Activated T-cell treated with anti-CD3 and anti-CD28 coated beads for 24 hours (primary cell): ENCODE data around the gene TMEM270.
A peak's percentile ranks its signal among the peaks of the same experiment; 100 is the strongest.
"Not testable (repeated sequence)": the region's sequence is repeated elsewhere in the genome, so short reads cannot be mapped to it uniquely, and the experiment has no call there.

Experiments
- DNase-seq: peaks from one replicate; pipeline ENCODE4 v3.0.0-alpha.2; 2020; ENCODE audit warnings: low read depth

The TMEM270 gene

DNA sequence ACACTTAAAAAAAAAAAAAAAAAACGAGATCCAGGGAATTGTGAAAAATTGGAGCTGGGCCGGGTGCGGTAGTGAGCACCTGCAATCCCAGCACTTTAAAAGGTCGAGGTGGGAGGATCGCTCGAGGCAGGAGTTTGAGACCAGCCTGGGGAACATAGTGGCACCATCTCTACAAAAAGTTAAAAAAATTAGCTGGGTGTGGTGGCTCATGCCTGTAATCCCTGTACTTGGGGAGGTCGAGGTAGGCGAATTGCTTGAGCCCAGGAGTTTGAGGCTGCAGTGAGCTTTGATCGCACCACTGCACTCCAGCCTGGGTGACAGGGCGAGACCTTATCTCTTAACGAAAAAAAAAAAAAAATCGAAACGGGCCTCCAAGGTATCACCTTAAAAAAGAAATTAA is 28.2 kb upstream of the TMEM270 start:
- DNase-seq = no peak

DNA sequence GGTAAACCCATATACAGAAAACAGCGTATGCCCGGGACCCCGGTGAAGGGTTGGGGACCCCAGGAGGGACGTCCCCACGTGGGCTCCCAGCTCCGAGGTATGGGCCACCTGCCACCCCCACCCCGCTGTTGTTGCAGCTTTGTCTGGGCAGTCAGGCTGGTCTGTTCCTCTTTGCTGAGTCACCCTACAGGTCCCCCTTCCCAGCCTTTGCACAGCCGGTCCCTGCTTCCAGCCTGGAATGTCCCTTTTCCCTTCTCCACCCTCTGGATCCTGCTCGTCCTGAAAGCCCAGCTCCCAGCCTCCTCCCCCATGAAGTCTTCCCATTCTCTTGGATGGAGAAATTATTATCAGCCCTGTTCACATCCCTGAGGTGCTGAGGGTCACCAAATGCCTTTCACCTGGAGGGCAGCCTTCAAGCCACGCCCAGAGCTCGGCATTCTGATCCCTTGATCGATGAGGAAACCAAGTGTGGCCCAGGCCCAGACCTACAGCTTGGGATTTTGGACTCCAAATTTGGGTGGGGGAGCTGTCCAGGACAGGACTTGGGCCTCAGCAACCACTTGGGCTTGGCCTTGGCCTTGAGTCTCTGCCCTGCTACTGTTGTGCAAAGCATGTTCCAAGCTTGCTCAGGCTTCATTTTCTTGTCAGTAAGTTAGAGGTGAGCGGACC is 27.6 kb upstream of the TMEM270 start:
- no peak for DNase-seq

DNA sequence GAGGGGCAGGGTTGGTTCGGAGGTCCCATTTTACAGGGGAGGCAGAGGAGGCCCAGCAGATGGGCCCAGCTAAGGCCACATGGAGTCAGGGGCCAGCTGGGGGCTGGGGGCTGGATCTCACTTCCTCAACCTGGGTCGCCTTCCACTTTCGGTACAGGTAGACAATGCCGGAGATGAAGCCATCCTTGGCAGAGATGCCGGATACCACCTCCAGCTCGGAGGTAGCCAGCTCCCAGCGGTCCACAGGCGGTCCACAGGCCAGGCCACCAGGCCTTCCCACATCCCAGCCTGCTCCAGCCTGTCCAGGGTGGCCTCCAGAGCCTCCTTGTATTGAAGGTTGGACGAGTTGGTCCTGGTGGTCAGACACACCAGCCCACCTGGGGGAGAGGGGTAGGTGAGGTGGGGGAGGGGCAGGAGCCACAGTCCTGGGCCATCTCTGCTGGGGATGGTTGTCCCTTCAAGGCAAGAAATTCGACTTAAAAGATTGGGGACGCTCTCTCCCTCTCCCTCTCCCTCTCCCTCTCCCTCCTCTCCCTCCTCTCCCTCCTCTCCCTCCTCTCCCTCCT is 26.2 kb upstream of the TMEM270 start:
- DNase-seq = no peak

DNA sequence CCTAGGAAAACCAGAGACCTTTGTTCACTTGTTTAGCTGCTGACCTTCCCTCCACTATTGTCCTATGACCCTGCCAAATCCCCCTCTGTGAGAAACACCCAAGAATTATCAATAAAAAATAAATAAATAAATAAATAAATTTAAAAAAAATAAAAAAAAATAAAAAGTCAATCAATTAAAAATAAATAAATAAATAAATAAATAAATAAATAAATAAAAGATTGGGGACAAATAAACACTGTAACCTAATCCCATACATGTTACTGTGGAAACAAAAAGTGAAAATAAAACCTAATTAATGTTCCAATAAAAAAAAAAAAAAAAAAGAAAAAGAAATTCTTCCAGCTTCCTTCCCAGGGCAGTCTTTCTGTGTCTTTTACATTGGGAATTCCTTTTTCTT is 23.8 kb upstream of the TMEM270 start:
- DNase-seq = not testable (repeated sequence)

DNA sequence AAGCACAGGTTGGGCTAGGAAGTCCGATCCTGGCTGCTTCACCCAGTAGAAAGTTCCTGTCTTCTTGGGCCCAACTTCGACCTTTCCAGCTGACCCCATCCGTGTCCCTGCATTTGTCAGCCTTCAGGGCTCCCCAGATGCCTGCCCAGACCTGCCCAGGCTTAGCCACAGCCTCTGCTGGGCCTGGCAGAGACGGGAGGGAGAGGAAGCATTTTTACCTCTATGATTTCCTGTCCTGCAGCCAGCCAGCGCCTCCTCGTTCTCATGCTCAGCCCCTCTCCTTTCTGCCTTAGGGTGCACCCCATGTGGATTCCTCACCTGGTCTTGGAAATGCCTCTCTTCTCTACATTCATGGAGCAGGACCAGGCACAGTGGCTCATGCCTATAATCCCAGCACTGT is 22.3 kb upstream of the TMEM270 start:
- DNase-seq = no peak

DNA sequence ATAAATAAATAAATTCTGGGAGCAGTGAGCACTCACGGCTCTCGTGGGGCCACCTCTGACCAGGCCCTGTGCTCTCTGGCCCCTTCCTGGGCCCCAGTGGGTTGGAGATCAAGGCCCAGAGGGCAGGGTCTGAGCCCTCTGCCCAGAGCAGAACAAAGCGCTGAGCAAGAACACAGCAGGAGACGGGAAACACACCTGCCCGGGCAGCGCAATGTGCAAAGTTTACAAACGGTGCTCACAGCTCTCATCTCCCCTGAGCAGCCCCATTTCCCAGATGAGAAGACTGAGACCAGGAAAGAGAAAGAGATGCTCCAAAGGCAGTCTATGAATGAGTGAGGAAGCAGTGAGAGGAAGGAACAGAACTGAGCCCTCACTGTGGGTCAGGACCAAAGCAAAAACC is 21.7 kb upstream of the TMEM270 start:
- no peak for DNase-seq

DNA sequence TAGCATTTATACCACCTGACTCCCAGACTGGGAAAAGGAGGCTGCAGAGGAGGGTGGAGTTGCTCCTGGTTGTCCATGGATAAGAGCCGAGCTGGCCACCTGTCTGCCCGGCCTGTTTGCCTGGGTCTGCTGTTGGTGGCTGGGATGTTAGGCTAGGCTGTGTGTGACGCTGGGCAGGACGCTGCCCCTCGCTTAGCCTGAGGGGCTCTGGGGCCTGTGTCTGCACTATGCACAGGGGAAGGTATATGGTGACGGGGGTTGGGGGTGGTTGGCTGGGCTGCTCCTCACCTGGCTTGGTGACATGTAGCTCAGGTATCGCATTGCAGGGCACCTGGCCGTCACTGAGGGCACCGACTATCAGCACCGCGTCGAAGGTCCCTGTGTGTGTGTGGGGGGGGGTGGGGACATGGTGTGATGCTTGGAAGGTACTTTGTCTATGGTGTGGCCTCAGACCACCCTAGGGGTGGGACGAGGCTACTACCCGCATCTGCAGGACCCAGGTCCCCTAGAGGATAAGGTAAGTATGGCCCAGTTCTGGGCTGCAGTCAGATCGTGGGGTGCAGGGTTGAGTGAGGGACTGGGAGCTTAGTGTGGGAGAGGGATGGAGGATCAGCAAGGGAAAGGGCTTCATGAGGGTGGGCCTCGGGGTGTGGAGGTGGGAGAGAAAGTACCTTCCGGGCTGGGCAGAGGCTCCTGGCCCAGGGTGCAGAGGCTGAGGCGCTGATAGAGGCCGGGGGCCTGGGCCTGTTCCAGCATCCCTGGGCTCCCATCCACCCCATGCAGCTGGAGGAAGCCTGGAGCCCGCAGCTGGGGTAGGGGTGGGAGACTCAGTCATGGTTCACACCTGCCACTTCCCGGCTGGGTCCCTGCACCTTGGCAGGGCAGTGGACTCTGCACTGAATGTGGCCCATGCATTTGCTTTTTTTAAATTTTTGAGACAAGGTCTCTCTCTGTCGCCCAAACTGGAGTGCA is 20.9 kb upstream of the TMEM270 start:
- DNase-seq = no peak

DNA sequence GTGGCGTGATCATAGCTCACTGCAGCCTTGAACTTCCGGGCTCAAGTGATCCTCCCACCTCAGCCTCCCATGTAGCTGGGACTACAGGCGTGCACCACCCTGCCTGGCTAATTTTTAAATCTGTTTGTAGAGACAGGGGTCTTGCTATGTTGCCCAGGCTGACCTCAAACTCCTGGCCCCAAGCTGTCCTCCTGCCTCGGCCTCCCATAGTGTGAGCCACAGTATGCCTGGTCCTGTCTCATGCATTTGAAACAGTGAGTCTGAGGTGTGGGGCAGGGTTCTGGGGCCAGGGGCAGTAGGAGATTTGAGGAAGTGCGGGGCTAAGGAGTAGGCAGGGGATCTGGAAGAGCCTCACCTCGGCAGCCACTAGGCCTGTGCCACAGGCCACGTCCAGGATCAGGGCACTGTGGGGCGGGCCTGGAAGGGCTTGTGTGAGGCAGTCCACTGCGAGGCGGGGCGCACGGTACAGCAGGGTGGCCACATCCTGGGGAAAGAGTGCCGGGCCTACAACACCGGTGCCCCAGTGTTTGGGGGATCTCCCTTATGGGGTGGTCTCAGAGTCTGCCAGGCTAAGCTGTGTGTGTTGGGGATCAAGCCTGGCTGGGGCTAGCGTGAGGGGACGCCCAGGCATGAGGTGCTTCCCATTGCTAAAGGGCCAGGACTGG is 20.1 kb upstream of the TMEM270 start:
- DNase-seq = no peak

DNA sequence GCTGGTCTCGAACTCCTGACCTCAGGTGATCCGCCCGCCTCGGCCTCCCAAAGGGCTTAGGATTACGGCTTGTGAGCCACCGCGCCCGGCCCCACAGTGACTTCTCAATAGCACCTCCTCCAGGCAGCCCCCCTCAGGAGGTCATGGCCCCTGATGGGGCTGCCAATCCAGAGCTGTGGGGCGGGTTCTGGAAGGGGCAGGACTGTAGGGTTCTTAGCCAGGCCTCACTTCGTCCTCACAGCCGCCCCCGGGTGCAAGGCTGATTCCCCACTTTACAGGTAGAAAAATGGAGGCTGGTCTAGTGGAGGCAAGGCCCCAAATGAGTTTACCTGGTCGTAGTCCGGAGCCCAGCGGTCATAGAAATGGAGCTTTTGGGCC is 19.3 kb upstream of the TMEM270 start:
- DNase-seq = no peak

DNA sequence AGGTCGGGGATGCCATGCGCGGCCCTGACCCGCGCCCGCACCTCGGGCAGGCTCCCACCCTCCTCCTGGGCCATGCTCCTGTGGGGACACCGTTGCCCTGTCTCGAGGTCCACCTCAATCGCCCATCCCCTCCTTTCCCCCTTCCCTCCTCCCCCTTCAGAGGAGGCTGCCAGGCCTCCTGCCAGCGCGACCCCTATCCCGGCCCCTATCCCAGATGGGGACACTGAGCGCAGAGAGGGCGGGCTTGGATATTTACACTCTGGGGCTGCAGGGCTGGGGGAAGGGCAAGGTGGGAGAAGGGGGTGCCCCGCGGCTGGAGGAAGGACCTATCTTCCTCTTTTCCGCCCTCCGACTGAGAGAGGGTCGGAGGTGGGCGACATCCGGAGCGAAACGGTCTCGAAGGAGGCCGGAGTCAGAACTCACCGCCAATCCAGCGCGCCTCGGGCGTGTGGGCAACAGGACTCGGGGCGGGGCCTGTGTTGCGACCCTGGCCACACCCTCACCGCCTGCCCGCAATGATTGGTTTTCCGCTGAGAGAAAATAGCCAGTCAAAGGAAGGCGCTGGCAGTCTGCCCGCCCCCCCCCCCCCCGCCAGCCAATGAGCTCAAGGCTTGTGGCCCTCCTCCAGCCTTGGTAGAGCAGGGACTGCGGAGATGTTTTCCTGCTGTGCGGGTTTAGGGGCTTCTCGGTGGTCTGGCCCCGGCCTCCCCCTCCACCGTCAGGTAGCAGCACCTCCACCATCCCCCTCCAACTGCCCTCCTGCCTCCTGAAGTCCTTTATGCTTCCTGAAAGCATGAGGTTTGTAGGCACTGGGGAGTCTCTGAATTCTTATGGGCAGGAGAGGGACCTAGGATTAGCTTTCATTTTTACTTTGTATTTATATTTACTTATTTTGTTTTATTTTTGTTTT is 18.6 kb upstream of the TMEM270 start, which contains the start of gene METTL27:
Gene METTL27, minus strand, starts transcription at position 450 of the 910 bp plus-strand sequence. Its CDS starts 376 bp downstream, at position 74.
- DNase-seq = peak; percentile 83

DNA sequence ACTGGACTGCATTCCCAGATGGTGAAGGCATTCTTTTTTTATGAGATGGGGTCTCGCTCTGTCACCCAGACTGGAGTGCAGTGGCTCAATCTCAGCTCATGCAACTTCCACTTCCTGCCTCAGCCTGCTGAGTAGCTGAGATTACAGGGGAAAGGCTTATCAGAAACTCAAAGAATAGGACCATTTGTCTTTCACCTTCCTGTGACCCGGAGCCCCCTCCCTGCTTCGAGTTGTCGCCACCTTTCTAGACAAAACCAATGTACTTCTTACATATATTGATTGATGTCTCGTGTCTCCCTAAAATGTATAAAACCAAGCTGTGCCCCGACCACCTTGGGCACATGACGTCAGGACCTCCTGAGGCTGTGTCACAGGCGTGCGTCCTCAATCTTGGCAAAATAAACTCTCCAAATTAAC is 16.8 kb upstream of the TMEM270 start:
- no peak for DNase-seq

DNA sequence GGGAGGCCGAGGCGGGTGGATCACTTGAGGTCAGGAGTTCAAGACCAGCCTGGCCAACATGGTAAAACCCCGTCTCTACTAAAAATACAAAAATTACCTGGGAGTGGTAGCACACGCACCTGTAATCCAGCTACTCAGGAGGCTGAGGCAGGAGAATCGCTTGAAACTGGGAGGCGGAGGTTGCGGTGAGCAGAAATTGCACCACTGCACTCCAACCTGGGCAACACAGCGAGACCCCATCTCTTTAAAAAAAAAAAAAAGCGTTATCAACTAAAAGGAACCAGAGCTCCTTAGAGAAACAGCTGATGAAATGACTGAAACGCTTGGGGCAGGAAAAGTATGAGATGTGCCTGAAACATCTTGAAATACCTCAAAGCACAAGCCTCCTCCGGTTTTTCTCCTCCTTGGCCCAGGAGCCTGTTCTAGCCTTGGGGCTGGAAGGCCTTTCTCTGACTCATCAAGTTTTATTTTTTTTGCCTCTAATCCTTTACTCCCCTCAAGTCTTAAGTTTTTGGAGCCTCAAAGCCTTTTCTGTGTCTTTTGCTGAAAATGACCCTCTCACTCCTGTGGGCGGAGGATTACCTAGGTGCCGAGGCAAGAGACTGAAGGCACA is 16.0 kb upstream of the TMEM270 start:
- DNase-seq = no peak

DNA sequence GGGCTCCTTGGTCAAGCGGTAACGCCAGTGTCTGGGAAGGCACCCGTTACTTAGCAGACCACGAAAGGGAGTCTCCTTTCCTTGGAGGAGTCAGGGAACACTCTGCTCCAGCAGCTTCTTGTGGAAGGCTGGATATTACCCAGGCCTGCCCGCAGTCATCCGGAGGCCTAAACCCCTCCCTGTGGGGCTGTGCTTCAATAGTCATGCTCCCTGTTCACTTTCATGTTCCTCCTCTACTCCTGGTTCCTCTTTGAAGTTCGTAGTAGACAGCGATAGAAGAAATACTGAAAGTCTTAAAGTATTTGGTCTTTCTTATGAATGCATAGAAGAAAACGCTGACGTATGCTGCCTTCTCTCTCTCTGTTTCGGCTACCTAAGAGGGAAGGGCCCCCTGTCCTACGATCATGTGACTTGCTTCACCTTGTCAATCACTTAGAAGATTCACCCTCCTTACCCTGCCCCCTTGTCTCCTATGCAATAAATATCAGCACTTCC is 15.2 kb upstream of the TMEM270 start:
- DNase-seq = not testable (repeated sequence)

DNA sequence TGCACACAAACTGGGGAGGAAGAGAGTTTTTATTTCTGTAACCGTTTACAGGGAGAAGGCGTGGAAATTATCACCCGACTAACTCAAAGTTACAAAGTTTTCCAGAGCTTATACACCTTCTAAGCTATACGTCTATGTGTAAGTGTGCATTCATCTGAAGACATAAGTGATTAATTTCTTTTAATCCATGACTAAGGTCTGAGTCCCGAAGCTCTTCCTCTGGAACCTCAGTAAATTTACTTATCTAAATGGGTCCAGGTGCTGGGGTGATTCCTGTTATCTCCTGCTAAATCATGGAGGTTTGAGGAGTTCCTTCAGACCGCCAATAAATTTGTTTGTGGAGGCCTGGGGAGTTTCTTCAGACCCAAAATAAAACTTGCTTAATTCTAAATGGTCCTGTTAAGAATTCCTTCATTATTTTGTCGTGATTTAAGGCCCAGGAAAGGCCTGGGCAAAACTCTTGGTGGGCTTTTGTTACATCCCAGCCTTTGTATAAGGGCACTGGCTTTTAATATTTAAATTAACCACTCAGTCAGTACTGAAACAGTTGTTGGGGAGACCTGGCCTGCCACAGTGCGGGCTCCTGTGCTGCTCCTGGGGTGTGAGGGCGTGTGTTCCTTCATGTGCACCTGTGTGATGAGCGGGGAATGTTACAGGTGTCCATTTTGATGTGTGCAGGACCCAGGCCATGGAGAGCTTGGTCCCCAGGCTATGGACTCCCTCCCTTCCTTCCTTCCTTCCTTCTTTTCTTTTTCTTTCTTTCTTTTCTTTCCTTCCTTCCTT is 12.8 kb upstream of the TMEM270 start:
- no peak for DNase-seq

DNA sequence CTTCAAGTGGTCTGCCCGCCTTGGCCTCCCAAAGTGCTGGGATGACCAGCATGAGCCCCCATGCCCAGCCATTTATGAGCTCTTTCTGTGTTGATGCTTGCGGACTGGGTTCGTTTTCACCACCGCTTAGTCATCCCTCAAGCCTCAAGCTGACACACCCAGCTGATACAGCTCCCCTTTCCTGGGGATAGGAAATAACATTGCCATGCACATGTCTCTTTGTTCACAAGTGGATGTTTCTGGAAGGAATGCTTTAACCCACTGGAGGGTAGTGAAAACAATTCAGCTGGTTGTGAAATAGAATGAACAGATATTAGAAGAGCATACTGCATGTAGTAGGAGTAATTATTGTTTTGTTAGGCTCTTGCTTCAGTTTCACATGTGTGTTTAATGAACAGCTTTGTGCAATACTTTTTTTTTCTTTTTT is 10.2 kb upstream of the TMEM270 start:
- DNase-seq = no peak

DNA sequence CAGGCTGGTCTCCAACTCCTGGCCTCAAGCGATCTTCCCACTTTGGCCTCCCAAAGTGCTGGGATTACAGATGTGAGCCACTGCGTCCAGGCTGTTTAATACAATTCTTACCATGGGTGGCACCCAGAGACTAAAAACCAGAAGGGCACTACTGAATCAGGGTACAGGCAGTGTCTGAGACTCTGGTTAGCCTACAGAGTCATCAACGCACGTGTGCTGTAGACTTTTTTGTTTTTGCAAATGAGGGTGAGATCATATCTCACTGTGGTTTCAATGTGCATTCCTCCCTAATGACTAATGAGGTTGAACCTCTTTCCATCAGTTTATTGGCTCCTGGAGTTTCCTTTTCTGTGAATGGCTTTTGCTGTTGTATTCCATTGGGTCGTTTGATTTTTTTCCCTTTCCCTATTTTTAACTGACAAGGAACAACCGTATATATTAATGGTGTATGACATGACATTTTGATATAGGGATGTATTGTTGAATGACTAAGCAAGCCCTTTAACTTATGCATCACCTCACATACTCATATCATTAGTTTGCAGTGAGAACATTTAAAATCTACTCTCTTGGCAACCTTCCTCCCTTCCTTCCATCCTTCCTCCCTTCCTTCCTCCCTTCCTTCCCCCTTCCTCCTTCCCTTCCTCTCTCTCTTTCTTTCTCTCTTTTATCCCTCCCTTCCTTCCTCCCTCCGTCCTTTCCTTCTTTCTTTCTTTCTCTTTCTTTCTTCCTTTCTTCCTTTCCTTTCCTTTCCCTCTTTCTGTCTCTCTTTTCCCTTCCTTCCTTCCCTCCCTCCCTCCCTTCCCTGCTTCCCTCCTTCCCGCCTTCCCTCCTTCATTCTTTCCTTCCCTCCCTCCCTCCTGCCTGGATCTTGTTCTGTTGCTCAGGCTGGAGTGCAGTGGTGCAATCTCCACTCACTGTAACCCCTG is 9.3 kb upstream of the TMEM270 start:
- peak; percentile 26 for DNase-seq

DNA sequence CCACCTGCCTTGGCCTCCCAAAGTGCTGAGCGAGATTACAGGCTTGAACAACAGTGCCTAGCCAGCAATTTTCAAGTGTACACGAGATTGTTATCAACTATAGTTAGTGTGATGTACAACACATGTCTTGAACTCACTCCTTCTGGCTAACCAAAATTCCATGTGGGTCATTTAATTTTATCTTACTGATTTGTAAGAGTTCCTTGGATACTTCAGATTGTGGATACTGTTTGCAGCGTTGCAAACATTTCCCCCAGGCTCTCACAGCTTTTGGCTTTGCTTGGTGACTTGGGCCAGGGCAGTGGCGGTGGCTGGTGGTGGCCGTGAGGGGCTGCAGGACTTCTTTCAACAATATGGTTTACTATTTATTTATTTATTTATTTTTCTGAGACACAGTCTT is 8.5 kb upstream of the TMEM270 start:
- DNase-seq = no peak

DNA sequence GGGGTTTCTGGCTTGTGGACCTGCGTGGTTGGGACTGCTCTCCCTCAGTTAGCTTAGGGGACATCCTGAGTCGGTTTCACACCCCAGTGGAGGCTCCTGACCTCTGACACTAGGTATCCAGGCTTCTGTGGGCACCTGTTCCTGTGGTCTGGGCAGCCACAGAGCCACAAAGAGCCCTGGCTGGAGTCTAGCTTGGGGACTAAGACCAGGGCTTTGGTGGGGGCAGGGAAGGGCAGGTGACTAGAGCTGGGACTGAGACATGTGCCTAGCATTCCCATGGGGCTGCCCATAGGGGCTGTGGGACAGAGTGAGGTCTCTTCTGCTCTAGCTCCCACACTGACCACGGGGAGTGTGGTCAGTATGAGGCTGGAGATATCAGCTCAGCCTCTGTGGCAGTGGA is 4.0 kb upstream of the TMEM270 start:
- DNase-seq = no peak

DNA sequence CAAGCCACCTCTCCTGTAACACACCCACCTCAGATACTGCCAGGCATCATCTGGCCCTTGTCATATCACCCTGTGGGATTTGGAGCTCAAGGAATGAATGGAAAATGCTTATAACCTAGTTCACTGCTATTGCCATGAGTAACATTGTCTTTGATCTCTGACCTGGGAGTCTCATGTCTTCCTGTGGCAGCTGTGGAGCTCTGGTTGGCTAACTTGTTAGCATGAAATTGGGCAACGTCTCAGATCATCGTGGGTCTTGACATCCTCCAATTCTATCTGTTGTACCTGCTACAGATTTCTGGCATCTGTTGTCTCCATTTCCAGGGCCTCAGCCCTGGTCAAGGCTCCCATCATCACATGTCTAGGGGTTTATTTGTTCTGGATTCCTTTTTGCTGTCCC is 2.2 kb upstream of the TMEM270 start:
- no peak for DNase-seq
